K562 (cell line): ENCODE data around the gene TSSK2. TPM values are rescaled to one million over a fixed set of nuclear protein-coding genes. Genes with fewer than 3 reads are reported as not detected.

ENCODE experiments used
- ETV6 ChIP-seq, 3 experiments: fragments of 150-350 bp in 1 of 3; sonication (generic) in 1 of 3; formaldehyde crosslinking in 1 of 3; IDR thresholded peaks; 2 replicates each; pipeline versions ENCODE4 v1.6.1 to v1.8.0; 2014 to 2022; ENCODE audit warnings: borderline replicate concordance in 2 of 3, low read depth in 2 of 3, antibody characterized with exemption in 1 of 3, low read length in 1 of 3, mild to moderate bottlenecking in 1 of 3, missing genetic modification reagents in 1 of 3
- MYC ChIP-seq, 2 experiments: fragments of 250-450 bp in 1 of 2; sonication (Bioruptor Pico) in 1 of 2; IDR thresholded peaks; 2 replicates each; pipeline versions ENCODE4 v1.5.1 to v1.6.1; 2012 to 2021; ENCODE audit warnings: low read depth in 2 of 2, borderline replicate concordance in 1 of 2, improper control_type of control experiment in 1 of 2, low read length in 1 of 2, mild to moderate bottlenecking in 1 of 2, moderate library complexity in 1 of 2
- SMC3 ChIP-seq: conservative IDR thresholded peaks from 2 replicates; pipeline ENCODE4 v1.6.1; 2011; ENCODE audit warnings: low read depth, low read length, improper control_type of control experiment; ENCODE audit not compliant: insufficient read depth
- polyA plus RNA-seq, 8 experiments: library from polyadenylated mRNA; depleted of rRNA in 4 of 8; stranded (reverse) in 5 of 8; unstranded in 3 of 8; fragments of >200 nt; fragmentation: Nextera tagmentation in 2 of 8; fragmentation: Illumina TruSeq in 1 of 8; extraction: Ambion mirVana in 2 of 8; extraction: Trizol in 1 of 8; gene quantifications; 2 replicates each; pipeline versions ENCODE4 v1.2.1 to v1.2.3, GENCODE V29; 2011 to 2014; ENCODE audit warnings: inconsistent platforms in 1 of 8, missing spikeins in 1 of 8
- total RNA-seq, 7 experiments: library from RNA; depleted of rRNA in 6 of 7; stranded (reverse); fragments of >200 nt in 6 of 7; fragmentation: Illumina TruSeq in 2 of 7; extraction: Trizol in 2 of 7; gene quantifications; 2 replicates each; pipeline versions ENCODE4 v1.2.1 to v1.2.3, GENCODE V29; 2011 to 2021; ENCODE audit warnings: low replicate concordance in 1 of 7
- TF ChIP-seq, protein P1 (sequence below): fragments of 200-600 bp; sonication (generic); IDR thresholded peaks from one replicate; pipeline ENCODE4 v1.6.1; 2012; ENCODE audit warnings: mild to moderate bottlenecking, low read depth, low read length, inconsistent platforms
- TF ChIP-seq, protein P2 (sequence below): fragments of 450-650 bp; IDR thresholded peaks from one replicate; pipeline ENCODE4 v1.6.1; 2018; ENCODE audit warnings: mild to moderate bottlenecking, moderate library complexity; ENCODE audit not compliant: partially characterized antibody
- TF ChIP-seq, protein P3 (sequence below): sonication (generic); formaldehyde crosslinking; IDR thresholded peaks from 2 replicates; pipeline ENCODE4 v1.8.1; 2023; ENCODE audit warnings: mild to moderate bottlenecking, missing genetic modification reagents, moderate library complexity
- TF ChIP-seq, protein P4 (sequence below): fragments of 450-650 bp; formaldehyde crosslinking; IDR thresholded peaks from 2 replicates; pipeline ENCODE4 v1.4.0; 2022; ENCODE audit warnings: missing genetic modification characterization
- TF ChIP-seq, protein P5 (sequence below): fragments of 450-650 bp; formaldehyde crosslinking; IDR thresholded peaks from 2 replicates; pipeline ENCODE4 v1.4.0; 2020; ENCODE audit warnings: mild to moderate bottlenecking, moderate library complexity

Gene TSSK2
- total and polyA plus RNA-seq, 9 of the 15 experiments (the other 6 are each of a cell fraction or from before 2014, with no cell fraction given) = 0.04 TPM; not detected in 8

DNA sequence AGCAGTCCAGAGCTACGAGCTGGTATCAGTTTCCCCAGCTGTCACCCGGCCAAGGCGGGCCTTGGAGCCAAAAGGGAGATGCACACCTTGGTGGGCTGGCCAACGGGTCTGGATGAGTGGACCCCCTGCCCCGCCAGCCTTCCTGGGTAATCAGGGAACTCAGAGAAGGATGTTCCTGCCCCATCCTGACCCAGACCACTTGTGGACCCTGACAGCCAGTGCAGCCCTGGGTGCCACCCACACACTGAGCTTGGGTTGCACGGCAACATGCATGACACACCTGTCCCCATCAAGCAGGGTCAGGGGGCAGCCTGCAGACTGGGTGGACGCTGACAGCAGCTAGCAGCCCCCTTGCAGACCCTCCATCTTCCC lies 38.8 kb downstream of the TSSK2 start (continued):
- TF ChIP-seq, protein P1, sequence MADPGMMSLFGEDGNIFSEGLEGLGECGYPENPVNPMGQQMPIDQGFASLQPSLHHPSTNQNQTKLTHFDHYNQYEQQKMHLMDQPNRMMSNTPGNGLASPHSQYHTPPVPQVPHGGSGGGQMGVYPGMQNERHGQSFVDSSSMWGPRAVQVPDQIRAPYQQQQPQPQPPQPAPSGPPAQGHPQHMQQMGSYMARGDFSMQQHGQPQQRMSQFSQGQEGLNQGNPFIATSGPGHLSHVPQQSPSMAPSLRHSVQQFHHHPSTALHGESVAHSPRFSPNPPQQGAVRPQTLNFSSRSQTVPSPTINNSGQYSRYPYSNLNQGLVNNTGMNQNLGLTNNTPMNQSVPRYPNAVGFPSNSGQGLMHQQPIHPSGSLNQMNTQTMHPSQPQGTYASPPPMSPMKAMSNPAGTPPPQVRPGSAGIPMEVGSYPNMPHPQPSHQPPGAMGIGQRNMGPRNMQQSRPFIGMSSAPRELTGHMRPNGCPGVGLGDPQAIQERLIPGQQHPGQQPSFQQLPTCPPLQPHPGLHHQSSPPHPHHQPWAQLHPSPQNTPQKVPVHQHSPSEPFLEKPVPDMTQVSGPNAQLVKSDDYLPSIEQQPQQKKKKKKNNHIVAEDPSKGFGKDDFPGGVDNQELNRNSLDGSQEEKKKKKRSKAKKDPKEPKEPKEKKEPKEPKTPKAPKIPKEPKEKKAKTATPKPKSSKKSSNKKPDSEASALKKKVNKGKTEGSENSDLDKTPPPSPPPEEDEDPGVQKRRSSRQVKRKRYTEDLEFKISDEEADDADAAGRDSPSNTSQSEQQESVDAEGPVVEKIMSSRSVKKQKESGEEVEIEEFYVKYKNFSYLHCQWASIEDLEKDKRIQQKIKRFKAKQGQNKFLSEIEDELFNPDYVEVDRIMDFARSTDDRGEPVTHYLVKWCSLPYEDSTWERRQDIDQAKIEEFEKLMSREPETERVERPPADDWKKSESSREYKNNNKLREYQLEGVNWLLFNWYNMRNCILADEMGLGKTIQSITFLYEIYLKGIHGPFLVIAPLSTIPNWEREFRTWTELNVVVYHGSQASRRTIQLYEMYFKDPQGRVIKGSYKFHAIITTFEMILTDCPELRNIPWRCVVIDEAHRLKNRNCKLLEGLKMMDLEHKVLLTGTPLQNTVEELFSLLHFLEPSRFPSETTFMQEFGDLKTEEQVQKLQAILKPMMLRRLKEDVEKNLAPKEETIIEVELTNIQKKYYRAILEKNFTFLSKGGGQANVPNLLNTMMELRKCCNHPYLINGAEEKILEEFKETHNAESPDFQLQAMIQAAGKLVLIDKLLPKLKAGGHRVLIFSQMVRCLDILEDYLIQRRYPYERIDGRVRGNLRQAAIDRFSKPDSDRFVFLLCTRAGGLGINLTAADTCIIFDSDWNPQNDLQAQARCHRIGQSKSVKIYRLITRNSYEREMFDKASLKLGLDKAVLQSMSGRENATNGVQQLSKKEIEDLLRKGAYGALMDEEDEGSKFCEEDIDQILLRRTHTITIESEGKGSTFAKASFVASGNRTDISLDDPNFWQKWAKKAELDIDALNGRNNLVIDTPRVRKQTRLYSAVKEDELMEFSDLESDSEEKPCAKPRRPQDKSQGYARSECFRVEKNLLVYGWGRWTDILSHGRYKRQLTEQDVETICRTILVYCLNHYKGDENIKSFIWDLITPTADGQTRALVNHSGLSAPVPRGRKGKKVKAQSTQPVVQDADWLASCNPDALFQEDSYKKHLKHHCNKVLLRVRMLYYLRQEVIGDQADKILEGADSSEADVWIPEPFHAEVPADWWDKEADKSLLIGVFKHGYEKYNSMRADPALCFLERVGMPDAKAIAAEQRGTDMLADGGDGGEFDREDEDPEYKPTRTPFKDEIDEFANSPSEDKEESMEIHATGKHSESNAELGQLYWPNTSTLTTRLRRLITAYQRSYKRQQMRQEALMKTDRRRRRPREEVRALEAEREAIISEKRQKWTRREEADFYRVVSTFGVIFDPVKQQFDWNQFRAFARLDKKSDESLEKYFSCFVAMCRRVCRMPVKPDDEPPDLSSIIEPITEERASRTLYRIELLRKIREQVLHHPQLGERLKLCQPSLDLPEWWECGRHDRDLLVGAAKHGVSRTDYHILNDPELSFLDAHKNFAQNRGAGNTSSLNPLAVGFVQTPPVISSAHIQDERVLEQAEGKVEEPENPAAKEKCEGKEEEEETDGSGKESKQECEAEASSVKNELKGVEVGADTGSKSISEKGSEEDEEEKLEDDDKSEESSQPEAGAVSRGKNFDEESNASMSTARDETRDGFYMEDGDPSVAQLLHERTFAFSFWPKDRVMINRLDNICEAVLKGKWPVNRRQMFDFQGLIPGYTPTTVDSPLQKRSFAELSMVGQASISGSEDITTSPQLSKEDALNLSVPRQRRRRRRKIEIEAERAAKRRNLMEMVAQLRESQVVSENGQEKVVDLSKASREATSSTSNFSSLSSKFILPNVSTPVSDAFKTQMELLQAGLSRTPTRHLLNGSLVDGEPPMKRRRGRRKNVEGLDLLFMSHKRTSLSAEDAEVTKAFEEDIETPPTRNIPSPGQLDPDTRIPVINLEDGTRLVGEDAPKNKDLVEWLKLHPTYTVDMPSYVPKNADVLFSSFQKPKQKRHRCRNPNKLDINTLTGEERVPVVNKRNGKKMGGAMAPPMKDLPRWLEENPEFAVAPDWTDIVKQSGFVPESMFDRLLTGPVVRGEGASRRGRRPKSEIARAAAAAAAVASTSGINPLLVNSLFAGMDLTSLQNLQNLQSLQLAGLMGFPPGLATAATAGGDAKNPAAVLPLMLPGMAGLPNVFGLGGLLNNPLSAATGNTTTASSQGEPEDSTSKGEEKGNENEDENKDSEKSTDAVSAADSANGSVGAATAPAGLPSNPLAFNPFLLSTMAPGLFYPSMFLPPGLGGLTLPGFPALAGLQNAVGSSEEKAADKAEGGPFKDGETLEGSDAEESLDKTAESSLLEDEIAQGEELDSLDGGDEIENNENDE = peak; percentile 76
- TF ChIP-seq ETV6 (IDR thresholded peaks at IDR 0.05; ENCODE audit: borderline replicate concordance in 1 of 2, low read depth in 2 of 2, low read length in 1 of 2) (no peak), ETV6 (CRISPR knock-in tag; IDR thresholded peaks at IDR 0.05; ENCODE audit: borderline replicate concordance) (no peak), SMC3 (no peak), MYC (IDR thresholded peaks at IDR 0.05; ENCODE audit: low read depth, low read length) (no peak; the same call in 1 of the 2 replicates), MYC (CRISPR knock-in tag; IDR thresholded peaks at IDR 0.05; ENCODE audit: borderline replicate concordance, low read depth) (0 out of 2 replicates have a peak, but pooled peaks have one; percentile 68)
- TF ChIP-seq, protein P2, sequence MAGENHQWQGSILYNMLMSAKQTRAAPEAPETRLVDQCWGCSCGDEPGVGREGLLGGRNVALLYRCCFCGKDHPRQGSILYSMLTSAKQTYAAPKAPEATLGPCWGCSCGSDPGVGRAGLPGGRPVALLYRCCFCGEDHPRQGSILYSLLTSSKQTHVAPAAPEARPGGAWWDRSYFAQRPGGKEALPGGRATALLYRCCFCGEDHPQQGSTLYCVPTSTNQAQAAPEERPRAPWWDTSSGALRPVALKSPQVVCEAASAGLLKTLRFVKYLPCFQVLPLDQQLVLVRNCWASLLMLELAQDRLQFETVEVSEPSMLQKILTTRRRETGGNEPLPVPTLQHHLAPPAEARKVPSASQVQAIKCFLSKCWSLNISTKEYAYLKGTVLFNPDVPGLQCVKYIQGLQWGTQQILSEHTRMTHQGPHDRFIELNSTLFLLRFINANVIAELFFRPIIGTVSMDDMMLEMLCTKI = no peak
- TF ChIP-seq, protein P3, sequence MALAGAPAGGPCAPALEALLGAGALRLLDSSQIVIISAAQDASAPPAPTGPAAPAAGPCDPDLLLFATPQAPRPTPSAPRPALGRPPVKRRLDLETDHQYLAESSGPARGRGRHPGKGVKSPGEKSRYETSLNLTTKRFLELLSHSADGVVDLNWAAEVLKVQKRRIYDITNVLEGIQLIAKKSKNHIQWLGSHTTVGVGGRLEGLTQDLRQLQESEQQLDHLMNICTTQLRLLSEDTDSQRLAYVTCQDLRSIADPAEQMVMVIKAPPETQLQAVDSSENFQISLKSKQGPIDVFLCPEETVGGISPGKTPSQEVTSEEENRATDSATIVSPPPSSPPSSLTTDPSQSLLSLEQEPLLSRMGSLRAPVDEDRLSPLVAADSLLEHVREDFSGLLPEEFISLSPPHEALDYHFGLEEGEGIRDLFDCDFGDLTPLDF (CRISPR knock-in tag) = no peak
- TF ChIP-seq, protein P4, sequence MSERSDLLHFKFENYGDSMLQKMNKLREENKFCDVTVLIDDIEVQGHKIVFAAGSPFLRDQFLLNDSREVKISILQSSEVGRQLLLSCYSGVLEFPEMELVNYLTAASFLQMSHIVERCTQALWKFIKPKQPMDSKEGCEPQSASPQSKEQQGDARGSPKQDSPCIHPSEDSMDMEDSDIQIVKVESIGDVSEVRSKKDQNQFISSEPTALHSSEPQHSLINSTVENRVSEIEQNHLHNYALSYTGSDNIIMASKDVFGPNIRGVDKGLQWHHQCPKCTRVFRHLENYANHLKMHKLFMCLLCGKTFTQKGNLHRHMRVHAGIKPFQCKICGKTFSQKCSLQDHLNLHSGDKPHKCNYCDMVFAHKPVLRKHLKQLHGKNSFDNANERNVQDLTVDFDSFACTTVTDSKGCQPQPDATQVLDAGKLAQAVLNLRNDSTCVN = no peak
- TF ChIP-seq, protein P5, sequence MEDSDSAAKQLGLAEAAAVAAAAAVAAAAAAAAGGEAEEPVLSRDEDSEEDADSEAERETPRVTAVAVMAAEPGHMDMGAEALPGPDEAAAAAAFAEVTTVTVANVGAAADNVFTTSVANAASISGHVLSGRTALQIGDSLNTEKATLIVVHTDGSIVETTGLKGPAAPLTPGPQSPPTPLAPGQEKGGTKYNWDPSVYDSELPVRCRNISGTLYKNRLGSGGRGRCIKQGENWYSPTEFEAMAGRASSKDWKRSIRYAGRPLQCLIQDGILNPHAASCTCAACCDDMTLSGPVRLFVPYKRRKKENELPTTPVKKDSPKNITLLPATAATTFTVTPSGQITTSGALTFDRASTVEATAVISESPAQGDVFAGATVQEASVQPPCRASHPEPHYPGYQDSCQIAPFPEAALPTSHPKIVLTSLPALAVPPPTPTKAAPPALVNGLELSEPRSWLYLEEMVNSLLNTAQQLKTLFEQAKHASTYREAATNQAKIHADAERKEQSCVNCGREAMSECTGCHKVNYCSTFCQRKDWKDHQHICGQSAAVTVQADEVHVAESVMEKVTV (CRISPR knock-in tag) = no peak
